GM23338 (cell line): ENCODE measurements around the gene TYW3. TPM values are rescaled to one million over a fixed set of nuclear protein-coding genes. Genes with fewer than 3 reads are reported as not detected.

Experiments used
- ATAC-seq: fragments of 200-7000 bp; cut with Tn5 transposase; 3 replicates; pipeline ENCODE4 v1.9.1; 2020
- DNase-seq: peaks from one replicate; pipeline ENCODE4 v3.0.0-alpha.2; 2015; ENCODE audit warnings: low spot score
- H2AFZ ChIP-seq: fragments of 200-600 bp; sonication (generic); 2 replicates; pipeline ENCODE4 v1.8.0; 2016; ENCODE audit warnings: antibody characterized with exemption, mild to moderate bottlenecking, moderate library complexity
- H3F3A ChIP-seq: fragments of 200-600 bp; sonication (generic); replicated peaks from 2 replicates; pipeline ENCODE4 v1.8.0; 2017; ENCODE audit warnings: antibody characterized with exemption, mixed run types, low read depth
- H3K27ac ChIP-seq: fragments of 200-600 bp; sonication (generic); 2 replicates; pipeline ENCODE4 v1.6.1; 2016; ENCODE audit warnings: low read depth
- H3K27me3 ChIP-seq: fragments of 200-600 bp; sonication (generic); 2 replicates; pipeline ENCODE4 v1.8.0; 2016; ENCODE audit warnings: mild to moderate bottlenecking, mixed run types, moderate library complexity; ENCODE audit not compliant: insufficient read depth
- H3K36me3 ChIP-seq: fragments of 200-600 bp; sonication (generic); 2 replicates; pipeline ENCODE4 v1.8.0; 2016; ENCODE audit warnings: mild to moderate bottlenecking; ENCODE audit not compliant: insufficient read depth
- H3K4me1 ChIP-seq: fragments of 200-600 bp; sonication (generic); 2 replicates; pipeline ENCODE4 v1.8.0; 2016; ENCODE audit warnings: mild to moderate bottlenecking, moderate library complexity; ENCODE audit not compliant: insufficient read depth
- H3K4me2 ChIP-seq: fragments of 200-600 bp; sonication (generic); 2 replicates; pipeline ENCODE4 v1.7.1; 2017; ENCODE audit warnings: mixed run types
- H3K4me3 ChIP-seq: fragments of 200-600 bp; sonication (generic); 2 replicates; pipeline ENCODE4 v1.6.1; 2016; ENCODE audit warnings: mixed run types
- H3K79me2 ChIP-seq: fragments of 200-600 bp; sonication (generic); replicated peaks from 2 replicates; pipeline ENCODE4 v1.8.0; 2017; ENCODE audit warnings: mild to moderate bottlenecking; ENCODE audit not compliant: insufficient read depth
- H3K9me2 ChIP-seq: fragments of 200-600 bp; sonication (generic); 2 replicates; pipeline ENCODE4 v1.8.0; 2017; ENCODE audit not compliant: insufficient read depth
- H4K20me1 ChIP-seq: fragments of 200-600 bp; sonication (generic); replicated peaks from 2 replicates; pipeline ENCODE4 v1.8.0; 2017; ENCODE audit warnings: mild to moderate bottlenecking; ENCODE audit not compliant: insufficient read depth
- H3K27ac Mint-ChIP-seq: 2 replicates; pipeline ENCODE4 v1.8.0; 2020; ENCODE audit warnings: inconsistent platforms, mild to moderate bottlenecking, moderate library complexity, mixed read lengths
- H3K27me3 Mint-ChIP-seq: 3 replicates; pipeline ENCODE4 v1.8.0; 2022; ENCODE audit warnings: low read depth, mild to moderate bottlenecking, moderate library complexity, mixed read lengths, inconsistent platforms; ENCODE audit not compliant: insufficient read depth, poor library complexity
- H3K36me3 Mint-ChIP-seq: 3 replicates; pipeline ENCODE4 v1.8.0; 2021; ENCODE audit warnings: low read depth, mild to moderate bottlenecking, inconsistent platforms, moderate library complexity, mixed read lengths
- H3K4me1 Mint-ChIP-seq: 3 replicates; pipeline ENCODE4 v1.8.0; 2020; ENCODE audit warnings: mild to moderate bottlenecking, inconsistent platforms, mixed read lengths
- H3K4me3 Mint-ChIP-seq: 3 replicates; pipeline ENCODE4 v1.8.0; 2021; ENCODE audit warnings: moderate library complexity, mild to moderate bottlenecking, inconsistent platforms, mixed read lengths
- H3K9me3 Mint-ChIP-seq: 3 replicates; pipeline ENCODE4 v1.8.0; 2020; ENCODE audit warnings: moderate library complexity, mild to moderate bottlenecking, inconsistent platforms, mixed read lengths
- CREB1 ChIP-seq: fragments of 250-450 bp; sonication (Bioruptor Pico); IDR thresholded peaks from 2 replicates; pipeline ENCODE4 v1.5.0; 2020; ENCODE audit warnings: low read depth, mild to moderate bottlenecking, moderate library complexity
- ETS1 ChIP-seq: IDR thresholded peaks from 2 replicates; pipeline ENCODE4 v1.6.1; 2016; ENCODE audit warnings: antibody characterized with exemption
- JUNB ChIP-seq: IDR thresholded peaks from one replicate; pipeline ENCODE4 v1.6.1; 2016; ENCODE audit warnings: antibody characterized with exemption; ENCODE audit not compliant: unreplicated experiment
- POLR2AphosphoS5 ChIP-seq: IDR thresholded peaks from 2 replicates; pipeline ENCODE4 v1.6.1; 2016; ENCODE audit warnings: antibody characterized with exemption, low read depth
- ZNF114 ChIP-seq: fragments of 250-450 bp; sonication (Bioruptor Pico); IDR thresholded peaks from 2 replicates; pipeline ENCODE4 v1.5.0; 2020; ENCODE audit warnings: mild to moderate bottlenecking, moderate library complexity
- ZNF462 ChIP-seq: fragments of 250-450 bp; sonication (Bioruptor Pico); IDR thresholded peaks from 2 replicates; pipeline ENCODE4 v1.5.0; 2020; ENCODE audit warnings: mild to moderate bottlenecking, moderate library complexity
- polyA plus RNA-seq: library from polyadenylated mRNA; unstranded; fragments of >200 nt; fragmentation: Nextera tagmentation; extraction: Ambion mirVana; gene quantifications from 2 replicates; pipeline ENCODE4 v1.2.1, GENCODE V29; 2016
- total RNA-seq: library from RNA; depleted of rRNA; stranded (reverse); fragments of >200 nt; shearing (Covaris generic); gene quantifications from 2 replicates; pipeline ENCODE4 v1.2.3, GENCODE V29; 2014

The TYW3 gene
- total and polyA plus RNA-seq, 2 experiments from 2014 or later, result 29.6 to 66.8 TPM

- ATAC-seq (no peak), DNase-seq (no peak)
- H3K36me3 Mint-ChIP-seq, result peaks cover 4% of the 10 kb centered on the region; the same call in 1 of the 3 replicates
- H3K27ac Mint-ChIP-seq, result no peak overlapping the region
- H3K79me2 ChIP-seq, result no peaks in the 10 kb centered on the region
- no peaks in the 10 kb centered on the region for H3K9me3 Mint-ChIP-seq
- H3K4me3 ChIP-seq, result no peak overlapping the region
- no peak overlapping the region for H3K27ac ChIP-seq
- no peaks in the 10 kb centered on the region for H3K4me1 Mint-ChIP-seq
- no peak overlapping the region for H2AFZ ChIP-seq
- H3K4me1 ChIP-seq, result peaks cover 9% of the 10 kb centered on the region; the same call in 1 of the 2 replicates
- no peaks in the 10 kb centered on the region; the same call in 1 of the 2 replicates for H4K20me1 ChIP-seq
- TF ChIP-seq JUNB, result no peak
- no peak for TF ChIP-seq ETS1
- TF ChIP-seq ZNF462 (CRISPR knock-in tag), result no peak
- no peak for TF ChIP-seq CREB1
- TF ChIP-seq ZNF114 (CRISPR knock-in tag), result no peak
- TF ChIP-seq POLR2AphosphoS5, result no peak
- H3K27me3 Mint-ChIP-seq, result no peaks in the 10 kb centered on the region
- H3K27me3 ChIP-seq, result no peaks in the 10 kb centered on the region
- no peak overlapping the region for H3K4me3 Mint-ChIP-seq
- no peaks in the 10 kb centered on the region for H3F3A ChIP-seq
- H3K36me3 ChIP-seq, result 0 out of 2 replicates have a peak, but pooled peaks cover 16% of the 10 kb centered on the region
- H3K9me2 ChIP-seq, result no peaks in the 10 kb centered on the region
- no peak overlapping the region for H3K4me2 ChIP-seq
Measured at GRCh38 chr1:74714429-74715235, 18.3 kb upstream of the TYW3 start.
